Skeletal muscle cell (primary cell): Measurements from ENCODE around the gene NUF2.

Experiments
- DNase-seq: peaks from one replicate; pipeline ENCODE4 v3.0.0-alpha.2; 2010; ENCODE audit warnings: low read depth
- H3K4me3 ChIP-seq: 2 replicates; pipeline ENCODE4 v1.5.1; 2011; ENCODE audit warnings: low read depth, mild to moderate bottlenecking, control low read depth, low read length, moderate library complexity

Gene NUF2

DNA sequence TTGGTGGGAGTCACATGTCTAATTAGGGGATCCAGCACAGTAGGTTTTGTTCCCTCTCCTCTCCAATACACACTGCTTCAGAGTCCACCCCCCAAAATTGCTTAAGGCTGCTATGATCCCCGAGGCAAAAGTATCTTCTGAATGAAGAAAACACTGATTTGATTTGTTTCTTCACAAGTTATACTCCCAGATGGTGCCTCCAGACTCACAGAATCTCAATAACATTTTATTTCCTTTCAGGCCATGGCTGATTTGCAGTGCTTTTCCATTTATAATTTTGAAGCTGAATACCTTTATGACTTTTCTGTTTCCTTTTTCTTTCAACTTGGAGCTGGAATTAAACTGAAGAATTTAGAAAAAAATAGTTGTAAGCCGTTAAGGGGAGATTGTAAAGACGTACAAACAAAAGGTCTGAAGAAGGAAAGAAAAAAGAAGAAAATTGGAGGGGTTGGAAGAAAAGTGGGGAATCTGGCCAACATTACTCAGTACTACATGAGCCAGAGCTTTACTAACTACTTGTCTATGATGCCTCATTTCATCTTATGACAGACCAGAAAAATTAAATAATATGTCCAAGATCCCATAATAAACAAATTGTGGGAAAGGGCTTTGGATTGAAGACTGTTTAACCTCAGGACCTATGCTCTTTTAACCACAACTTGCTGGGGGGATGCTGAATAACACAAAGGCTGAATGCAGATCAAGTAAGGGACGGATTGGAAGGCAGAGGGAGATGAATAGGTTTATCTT, 75.9 kb downstream of the NUF2 start:
- no peak for DNase-seq
- no peak overlapping the region for H3K4me3 ChIP-seq

DNA sequence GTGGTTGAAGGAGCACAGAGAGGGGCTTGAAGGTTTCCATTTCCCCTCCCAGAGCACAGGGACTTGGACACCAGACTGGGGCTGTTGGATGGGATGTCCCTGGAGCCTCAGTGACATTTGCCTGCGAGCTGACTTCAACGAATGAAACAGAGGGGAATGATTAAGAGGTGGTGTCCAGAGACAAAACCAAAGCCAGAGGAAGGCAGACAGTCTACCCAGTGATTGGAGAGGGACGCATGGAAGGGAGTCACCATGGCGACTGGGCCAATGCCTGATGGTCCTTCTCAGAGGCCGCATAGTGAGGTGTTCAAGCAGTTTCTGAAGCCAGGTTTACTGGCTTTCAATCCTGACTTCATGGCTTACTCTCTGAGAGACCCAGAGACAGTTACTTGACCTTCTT, 77.2 kb downstream of the NUF2 start:
- no peak for DNase-seq

DNA sequence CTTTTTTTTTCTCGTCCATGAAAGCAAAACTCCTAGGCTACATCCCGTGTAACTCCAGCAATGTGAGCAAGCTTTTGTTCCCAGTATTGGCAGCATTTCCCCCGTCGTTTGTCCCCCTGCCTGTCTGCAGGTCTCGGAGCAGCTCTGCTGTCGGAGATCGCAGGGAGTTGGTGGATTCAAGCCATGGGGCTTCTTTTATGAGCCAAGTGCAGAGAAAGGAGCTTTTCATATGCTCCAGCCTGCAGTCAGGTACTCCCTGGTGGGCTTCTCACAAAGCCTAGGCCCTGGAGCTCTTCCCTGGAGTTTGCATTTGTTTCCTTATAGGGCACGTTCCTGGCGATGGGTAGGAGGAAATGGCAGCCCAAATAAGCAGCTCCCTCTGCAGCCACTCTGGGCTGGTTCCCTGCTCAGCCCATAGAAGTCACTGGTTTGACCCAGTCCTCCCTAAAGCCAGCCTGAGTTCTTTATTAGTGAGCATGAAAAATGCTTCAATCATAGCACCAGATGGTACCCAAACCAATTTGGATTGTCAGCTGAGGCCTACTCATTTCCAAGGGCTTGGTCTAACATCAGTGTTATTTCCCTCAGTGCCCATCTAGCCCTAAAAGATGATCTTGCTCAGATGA, 78.3 kb downstream of the NUF2 start:
- no peak for DNase-seq
- no peak overlapping the region for H3K4me3 ChIP-seq

More for the DNA sequence above, 77.2 kb downstream of the NUF2 start:
- no peak overlapping the region for H3K4me3 ChIP-seq

DNA sequence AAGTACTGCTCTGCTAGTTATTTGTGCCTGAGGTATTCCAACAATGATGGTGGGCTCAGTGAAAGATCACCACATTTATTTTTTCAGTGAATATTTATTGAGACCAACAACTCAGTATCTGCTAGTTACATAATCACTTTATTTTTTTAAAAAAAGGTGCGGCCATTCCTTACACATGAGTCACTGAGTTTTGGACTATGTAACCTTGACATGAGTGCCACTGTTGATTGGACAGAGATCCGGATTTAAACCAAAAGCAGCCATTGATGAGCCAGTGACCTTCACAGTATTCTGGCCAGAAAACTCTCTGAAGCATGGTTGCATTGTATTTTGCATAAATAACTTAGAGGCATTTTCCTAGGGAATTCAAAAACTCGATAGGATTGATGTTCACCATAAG, 79.5 kb downstream of the NUF2 start:
- DNase-seq = no peak

More for the DNA sequence above, 79.5 kb downstream of the NUF2 start:
- no peak overlapping the region for H3K4me3 ChIP-seq
